K562 (cell line): ENCODE measurements around the gene DNALI1. TPM values are rescaled to one million over a fixed set of nuclear protein-coding genes. Genes with fewer than 3 reads are reported as not detected.

Experiments
- ARID4B ChIP-seq: sonication (generic); formaldehyde crosslinking; IDR thresholded peaks from 2 replicates; pipeline ENCODE4 v1.8.0; 2022; ENCODE audit warnings: mild to moderate bottlenecking, missing genetic modification reagents
- BCOR ChIP-seq: fragments of 450-650 bp; IDR thresholded peaks from 2 replicates; pipeline ENCODE4 v1.6.1; 2016
- CBFA2T2 ChIP-seq: fragments of 450-650 bp; conservative IDR thresholded peaks from 2 replicates; pipeline ENCODE4 v1.6.1; 2017; ENCODE audit warnings: mild to moderate bottlenecking
- CREM ChIP-seq: IDR thresholded peaks from 2 replicates; pipeline ENCODE4 v1.6.1; 2014; ENCODE audit warnings: antibody characterized with exemption, low read depth
- FOS ChIP-seq: IDR thresholded peaks from 3 replicates; pipeline ENCODE4 v1.6.1; 2011; ENCODE audit not compliant: insufficient read length; ENCODE audit errors: extremely low read depth
- SMAD2 ChIP-seq: fragments of 150-350 bp; IDR thresholded peaks from 2 replicates; pipeline ENCODE4 v1.6.1; 2014; ENCODE audit warnings: low read depth, mild to moderate bottlenecking, low read length
- TARDBP ChIP-seq: fragments of 450-650 bp; IDR thresholded peaks from 2 replicates; pipeline ENCODE4 v1.6.1; 2016
- XRCC4 ChIP-seq: IDR thresholded peaks from one replicate; pipeline ENCODE4 v1.6.1; 2011; ENCODE audit not compliant: insufficient read depth, insufficient read length; ENCODE audit errors: extremely low read depth
- ZBTB40 ChIP-seq, 2 experiments: fragments of 450-650 bp in 1 of 2; sonication (generic) in 1 of 2; formaldehyde crosslinking in 1 of 2; IDR thresholded peaks; 2 replicates each; pipeline versions ENCODE4 v1.7.1 to v1.9.0; 2016 to 2022; ENCODE audit warnings: inconsistent platforms in 1 of 2, mild to moderate bottlenecking in 1 of 2, missing genetic modification reagents in 1 of 2
- ZNF175 ChIP-seq: fragments of 200-800 bp; sonication (Bioruptor generic); IDR thresholded peaks from 2 replicates; pipeline ENCODE4 v1.6.1; 2016; ENCODE audit warnings: low read depth, mild to moderate bottlenecking, missing genetic modification characterization, missing compliant biosample characterization
- ZNF212 ChIP-seq: fragments of 450-650 bp; formaldehyde crosslinking; IDR thresholded peaks from 2 replicates; pipeline ENCODE4 v1.4.0; 2020; ENCODE audit warnings: mild to moderate bottlenecking
- ZNF263 ChIP-seq: sonication (generic); formaldehyde crosslinking; IDR thresholded peaks from 2 replicates; pipeline ENCODE4 v1.8.0; 2022; ENCODE audit warnings: mild to moderate bottlenecking, missing genetic modification reagents, borderline replicate concordance
- ZNF766 ChIP-seq: fragments of 200-800 bp; sonication (Bioruptor generic); conservative IDR thresholded peaks from 2 replicates; pipeline ENCODE4 v1.6.1; 2016; ENCODE audit warnings: missing genetic modification characterization, missing compliant biosample characterization
- polyA plus RNA-seq, 8 experiments: library from polyadenylated mRNA; depleted of rRNA in 4 of 8; stranded (reverse) in 5 of 8; unstranded in 3 of 8; fragments of >200 nt; fragmentation: Nextera tagmentation in 2 of 8; fragmentation: Illumina TruSeq in 1 of 8; extraction: Ambion mirVana in 2 of 8; extraction: Trizol in 1 of 8; gene quantifications; 2 replicates each; pipeline versions ENCODE4 v1.2.1 to v1.2.3, GENCODE V29; 2011 to 2014; ENCODE audit warnings: inconsistent platforms in 1 of 8, missing spikeins in 1 of 8
- total RNA-seq, 7 experiments: library from RNA; depleted of rRNA in 6 of 7; stranded (reverse); fragments of >200 nt in 6 of 7; fragmentation: Illumina TruSeq in 2 of 7; extraction: Trizol in 2 of 7; gene quantifications; 2 replicates each; pipeline versions ENCODE4 v1.2.1 to v1.2.3, GENCODE V29; 2011 to 2021; ENCODE audit warnings: low replicate concordance in 1 of 7

The DNALI1 gene
- total and polyA plus RNA-seq, 9 of the 15 experiments (the other 6 are each of a cell fraction or from before 2014, with no cell fraction given), result 0.87 to 5.6 (median 1.2) TPM

- no peak for TF ChIP-seq TARDBP
- no peak for TF ChIP-seq FOS
- no peak for TF ChIP-seq ZNF766
- TF ChIP-seq ZNF263 (CRISPR knock-in tag), result peak; percentile 69
- TF ChIP-seq BCOR, result 0 out of 2 replicates have a peak, but pooled peaks have one; percentile 8
- TF ChIP-seq ARID4B (CRISPR knock-in tag), result peak; percentile 96
- TF ChIP-seq CBFA2T2, result 0 out of 2 replicates have a peak, but pooled peaks have one; percentile 16
- TF ChIP-seq CREM, result peak; percentile 99
- TF ChIP-seq ZBTB40 (IDR thresholded peaks at IDR 0.05), result peak; percentile 97
- TF ChIP-seq ZBTB40 (CRISPR knock-in tag; IDR thresholded peaks at IDR 0.05), result no peak
- TF ChIP-seq ZNF175, result peak; percentile 59; the same call in 1 of the 2 replicates
- no peak for TF ChIP-seq SMAD2
- TF ChIP-seq ZNF212 (CRISPR knock-in tag), result no peak
- TF ChIP-seq XRCC4, result no peak
These were observed 38.9 kb downstream of the DNALI1 start, which contains the start of gene GNL2 (continued) for GRCh38 chr1:37595440-37596181.
